Choroid plexus epithelial cell (primary cell): ENCODE measurements around the gene COL20A1.

Source experiments
- DNase-seq: peaks from one replicate; pipeline ENCODE4 v3.0.0-alpha.2; 2010; ENCODE audit warnings: low read depth
- H3K4me3 ChIP-seq: 2 replicates; pipeline ENCODE4 v1.5.1; 2011; ENCODE audit warnings: low read depth, mild to moderate bottlenecking, control low read depth, low read length, moderate library complexity
- TF ChIP-seq, protein P1 (sequence below): conservative IDR thresholded peaks from 2 replicates; pipeline ENCODE4 v1.5.1; 2011; ENCODE audit warnings: low read depth, mild to moderate bottlenecking, control low read depth, inconsistent platforms, low read length, moderate library complexity

Gene COL20A1

DNA sequence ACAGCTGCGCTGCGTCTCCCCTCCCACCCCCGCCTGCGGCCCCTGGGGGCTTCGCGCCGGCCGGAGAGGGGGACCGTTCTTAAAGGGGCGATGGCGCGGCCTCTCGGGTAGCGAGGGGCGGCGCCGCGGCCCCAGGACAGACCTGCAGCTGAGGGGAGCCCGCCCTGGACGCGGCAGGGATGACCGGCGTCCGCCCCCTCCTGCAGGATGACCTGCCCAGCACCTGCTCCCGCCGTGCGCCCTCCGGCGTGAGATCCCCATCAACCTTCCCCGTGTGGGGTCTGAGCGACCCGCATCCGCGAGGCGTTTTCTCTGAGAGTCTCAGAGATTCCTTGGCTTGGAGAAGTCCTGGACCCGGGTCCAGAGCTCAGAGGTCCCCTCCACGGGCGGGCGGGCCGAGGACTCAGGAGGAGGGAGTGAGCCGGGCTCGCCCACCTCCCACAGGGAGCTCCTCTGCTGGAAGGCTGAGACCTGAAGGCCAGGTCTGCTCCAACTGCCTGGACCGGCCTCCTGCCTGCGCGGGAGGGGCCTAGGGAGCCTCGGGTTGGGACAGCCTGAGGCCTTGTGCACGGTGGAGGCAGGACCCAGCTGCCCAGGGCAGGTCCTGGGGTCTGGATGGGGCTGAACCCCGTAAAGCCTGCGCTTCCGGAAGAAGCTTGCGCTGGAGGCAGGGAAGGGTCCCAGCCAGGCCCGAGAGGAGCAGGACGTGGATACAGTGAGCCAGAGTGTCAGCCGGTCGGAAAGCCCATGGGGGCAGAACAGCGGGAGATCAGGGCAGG, 38.2 kb upstream of the COL20A1 start:
- DNase-seq = no peak
- TF ChIP-seq, protein P1, sequence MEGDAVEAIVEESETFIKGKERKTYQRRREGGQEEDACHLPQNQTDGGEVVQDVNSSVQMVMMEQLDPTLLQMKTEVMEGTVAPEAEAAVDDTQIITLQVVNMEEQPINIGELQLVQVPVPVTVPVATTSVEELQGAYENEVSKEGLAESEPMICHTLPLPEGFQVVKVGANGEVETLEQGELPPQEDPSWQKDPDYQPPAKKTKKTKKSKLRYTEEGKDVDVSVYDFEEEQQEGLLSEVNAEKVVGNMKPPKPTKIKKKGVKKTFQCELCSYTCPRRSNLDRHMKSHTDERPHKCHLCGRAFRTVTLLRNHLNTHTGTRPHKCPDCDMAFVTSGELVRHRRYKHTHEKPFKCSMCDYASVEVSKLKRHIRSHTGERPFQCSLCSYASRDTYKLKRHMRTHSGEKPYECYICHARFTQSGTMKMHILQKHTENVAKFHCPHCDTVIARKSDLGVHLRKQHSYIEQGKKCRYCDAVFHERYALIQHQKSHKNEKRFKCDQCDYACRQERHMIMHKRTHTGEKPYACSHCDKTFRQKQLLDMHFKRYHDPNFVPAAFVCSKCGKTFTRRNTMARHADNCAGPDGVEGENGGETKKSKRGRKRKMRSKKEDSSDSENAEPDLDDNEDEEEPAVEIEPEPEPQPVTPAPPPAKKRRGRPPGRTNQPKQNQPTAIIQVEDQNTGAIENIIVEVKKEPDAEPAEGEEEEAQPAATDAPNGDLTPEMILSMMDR = no peak
- H3K4me3 ChIP-seq = no peak overlapping the region

DNA sequence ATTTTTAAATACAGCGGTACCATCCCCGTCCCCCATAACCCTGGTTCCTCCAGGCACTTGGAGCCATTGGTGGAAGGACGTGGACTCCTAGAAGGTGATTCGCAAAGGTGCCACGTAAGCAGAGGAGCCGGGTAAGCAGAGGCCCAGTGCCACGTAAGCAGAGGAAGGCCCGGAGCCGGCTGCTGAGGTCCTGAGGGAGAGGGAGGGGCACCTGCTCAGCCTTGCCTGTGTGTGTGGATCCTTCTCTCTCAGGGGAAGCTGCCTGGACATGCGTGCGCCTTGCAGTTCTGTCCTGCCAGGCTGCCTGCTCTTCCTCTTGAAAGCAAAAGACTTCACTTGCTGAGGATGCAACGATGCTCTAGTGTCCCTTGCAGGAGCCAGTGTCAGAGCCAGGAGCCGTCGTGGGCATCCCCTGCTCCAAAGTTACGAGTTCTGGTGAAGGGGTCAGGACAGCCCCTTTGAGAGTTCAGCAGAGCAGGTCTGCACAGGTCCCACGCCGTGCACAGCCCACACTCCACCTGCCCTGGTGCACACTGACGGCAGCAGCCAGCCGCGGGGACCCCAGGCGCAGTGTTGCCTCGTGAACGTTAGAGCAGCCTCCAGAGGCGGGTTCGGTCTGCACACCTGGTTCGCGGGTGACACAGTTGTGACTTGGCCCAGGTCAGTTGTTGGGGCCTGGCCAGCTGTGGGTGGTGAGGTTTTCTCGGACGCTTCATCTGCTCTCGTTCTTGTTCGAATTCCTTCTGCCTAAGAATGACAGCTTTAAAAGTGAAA, 36.9 kb upstream of the COL20A1 start:
- H3K4me3 ChIP-seq = no peak overlapping the region
- TF ChIP-seq, protein P1 = no peak
- DNase-seq = no peak

DNA sequence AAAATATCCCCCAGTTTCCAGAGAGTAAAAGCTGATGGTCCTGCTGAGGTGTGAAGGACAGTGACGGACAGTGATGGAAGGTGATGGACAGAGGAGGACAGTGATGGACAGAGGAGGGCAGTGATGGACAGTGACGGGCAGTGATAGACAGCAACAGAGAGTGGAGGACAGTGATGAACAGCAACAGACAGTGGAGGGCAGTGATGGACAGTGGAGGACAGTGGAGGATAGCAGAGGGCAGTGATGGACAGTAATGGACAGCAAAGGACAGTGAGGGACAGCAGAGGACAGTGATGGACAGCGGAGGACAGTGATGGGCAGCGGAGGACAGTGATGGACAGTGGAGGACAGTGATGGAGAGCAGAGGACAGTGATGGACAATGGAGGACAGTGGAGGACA, 36.0 kb upstream of the COL20A1 start:
- no peak overlapping the region for H3K4me3 ChIP-seq
- TF ChIP-seq, protein P1 = no peak
- no peak for DNase-seq

DNA sequence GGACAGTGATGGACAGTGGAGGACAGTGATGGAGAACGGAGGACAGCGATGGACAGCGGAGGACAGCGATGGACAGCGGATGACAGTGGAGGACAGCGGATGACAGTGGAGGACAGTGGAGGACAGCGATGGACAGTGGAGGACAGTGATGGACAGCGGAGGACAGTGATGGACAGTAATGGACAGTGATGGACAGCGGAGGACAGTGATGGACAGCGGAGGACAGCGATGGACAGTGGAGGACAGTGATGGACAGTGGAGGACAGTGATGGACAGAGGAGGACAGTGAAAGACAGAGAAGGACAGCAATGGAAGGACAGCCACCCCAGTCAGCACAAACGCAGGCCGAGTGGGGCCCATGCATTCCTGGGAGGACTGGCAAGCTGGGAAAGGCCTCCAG, 35.4 kb upstream of the COL20A1 start:
- TF ChIP-seq, protein P1 = no peak
- no peak overlapping the region for H3K4me3 ChIP-seq
- no peak for DNase-seq

DNA sequence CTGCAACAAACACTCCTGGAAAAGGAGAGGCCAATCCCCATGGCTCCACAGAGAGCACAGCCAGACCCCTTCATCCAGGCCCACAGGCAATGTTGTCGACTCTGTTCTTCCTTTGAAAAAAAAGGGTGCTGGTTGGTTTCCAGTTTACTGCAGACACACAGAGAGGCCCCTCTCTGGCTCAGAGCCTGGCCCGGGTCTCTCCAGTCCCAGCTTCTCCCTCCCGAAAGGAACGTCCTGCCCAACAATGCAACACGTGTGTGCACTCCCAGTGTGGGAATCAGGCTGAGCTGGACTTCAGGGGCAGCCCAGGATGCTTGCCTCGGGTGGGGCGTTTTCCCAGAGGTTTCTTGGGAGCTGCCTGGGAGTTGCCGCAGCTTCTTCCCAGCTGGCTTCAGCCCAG, 34.2 kb upstream of the COL20A1 start:
- TF ChIP-seq, protein P1 = no peak
- H3K4me3 ChIP-seq = no peak overlapping the region
- DNase-seq = no peak

DNA sequence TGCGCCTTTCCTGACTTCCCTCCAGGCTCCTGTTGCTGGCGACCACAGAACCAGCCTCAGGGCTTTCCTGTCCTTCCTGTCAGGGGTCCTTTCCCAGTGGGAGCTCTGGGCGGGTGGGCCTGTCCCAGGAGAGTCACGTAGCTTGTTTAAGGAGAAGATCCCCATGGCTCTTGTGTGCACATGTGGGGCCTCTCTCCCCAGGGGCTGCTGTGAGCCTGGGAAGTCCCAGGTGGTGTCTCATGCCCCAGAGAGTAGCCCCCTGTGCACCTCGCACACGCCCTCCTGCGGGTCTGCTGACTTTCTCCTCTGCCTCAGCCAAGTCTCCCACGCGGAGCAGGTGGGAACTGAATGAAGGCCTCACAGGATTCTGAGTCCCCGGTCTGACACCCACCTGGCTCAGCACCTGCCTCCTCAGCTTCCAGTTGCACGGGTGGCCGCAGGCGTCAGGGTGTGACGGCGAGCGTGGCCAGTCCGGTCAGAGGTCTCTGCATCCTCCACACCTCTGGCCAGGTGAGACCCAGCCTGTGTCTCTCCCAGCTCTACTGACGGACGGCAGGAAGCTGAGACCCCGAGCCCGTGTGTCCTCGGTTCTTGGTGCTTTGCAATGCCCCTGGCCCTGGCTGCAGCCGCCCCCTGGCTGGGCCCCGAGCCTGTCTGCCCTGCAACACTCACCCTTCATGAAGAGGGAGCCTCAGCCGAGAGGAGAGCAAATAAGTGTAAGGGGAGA, 33.1 kb upstream of the COL20A1 start:
- no peak overlapping the region for H3K4me3 ChIP-seq
- TF ChIP-seq, protein P1 = no peak
- no peak for DNase-seq
